NCI-H1417 (cell line): Measurements from ENCODE around the gene IFI27L2.

Source experiments
- DNase-seq, 3 experiments: peaks; one replicate each; lab custom pipeline; 2025; lab: John Stamatoyannopoulos, UW

Gene IFI27L2

DNA sequence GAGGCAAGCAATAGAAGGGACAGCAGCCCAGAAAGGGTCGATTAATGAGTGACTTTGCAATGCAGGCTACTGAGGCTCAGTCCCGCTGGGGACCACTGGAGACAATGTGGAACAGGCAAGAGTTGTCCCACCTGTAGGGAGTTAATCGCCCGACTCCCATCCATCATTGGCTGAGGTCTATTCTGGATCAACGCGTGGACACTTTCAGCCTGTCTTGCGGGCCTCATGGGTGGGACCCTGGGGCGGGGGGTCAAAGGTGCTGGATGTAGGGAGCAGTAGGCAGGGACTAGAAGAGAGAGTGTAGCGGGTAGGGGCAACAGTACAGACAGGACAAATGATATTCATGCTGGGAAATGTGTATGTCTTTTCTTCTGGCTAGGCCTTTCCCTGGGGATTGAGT is 6.1 kb downstream of the IFI27L2 start:
- no peak for DNase-seq

DNA sequence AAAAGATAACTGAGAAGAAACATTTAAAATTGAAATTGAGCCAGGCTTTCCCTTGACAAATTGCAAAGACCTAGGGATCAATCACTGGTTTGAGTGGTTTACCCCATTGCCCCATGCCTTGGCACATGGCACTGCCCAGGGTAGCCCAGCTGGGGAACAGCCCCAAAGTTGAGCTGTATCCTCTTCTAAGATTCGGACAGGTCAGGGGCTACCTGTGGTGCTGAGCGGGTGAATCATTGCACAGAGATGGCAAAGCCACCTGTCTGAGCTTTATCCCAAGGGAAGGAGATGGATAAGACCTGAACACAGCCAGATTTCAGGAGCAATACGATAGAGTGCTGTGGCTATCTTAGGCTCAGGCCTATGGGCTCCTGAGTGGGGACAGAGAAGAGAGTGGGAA is 7.0 kb downstream of the IFI27L2 start:
- no peak for DNase-seq

DNA sequence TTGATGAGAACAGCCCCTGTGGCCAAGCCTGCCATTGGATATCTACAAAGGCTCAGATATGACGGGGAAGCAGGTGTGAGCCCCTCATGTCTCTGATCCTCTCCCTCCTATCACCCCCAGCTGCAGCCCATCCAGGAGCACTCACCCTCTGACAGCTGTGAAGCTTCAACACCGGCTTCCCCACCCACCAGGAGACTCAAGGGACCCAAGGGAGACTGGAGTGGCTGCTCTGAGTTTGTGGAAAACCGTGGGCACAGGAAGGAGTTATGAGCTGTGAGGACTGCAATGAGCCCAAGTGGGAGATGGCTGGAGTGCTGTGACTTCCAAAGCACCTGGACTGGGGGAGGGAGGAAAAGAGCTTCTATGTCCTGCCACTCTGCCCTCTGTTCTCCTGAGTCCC is 7.9 kb downstream of the IFI27L2 start:
- DNase-seq = no peak

- no peak for DNase-seq
These were observed 8.6 kb downstream of the IFI27L2 start for GRCh38 chr14:94120667-94121340.

GRCh38 chr14:94119071-94119470 is 10.3 kb downstream of the IFI27L2 start:
- no peak for DNase-seq

GRCh38 chr14:94117856-94118255 is 11.5 kb downstream of the IFI27L2 start:
- DNase-seq = no peak

DNA sequence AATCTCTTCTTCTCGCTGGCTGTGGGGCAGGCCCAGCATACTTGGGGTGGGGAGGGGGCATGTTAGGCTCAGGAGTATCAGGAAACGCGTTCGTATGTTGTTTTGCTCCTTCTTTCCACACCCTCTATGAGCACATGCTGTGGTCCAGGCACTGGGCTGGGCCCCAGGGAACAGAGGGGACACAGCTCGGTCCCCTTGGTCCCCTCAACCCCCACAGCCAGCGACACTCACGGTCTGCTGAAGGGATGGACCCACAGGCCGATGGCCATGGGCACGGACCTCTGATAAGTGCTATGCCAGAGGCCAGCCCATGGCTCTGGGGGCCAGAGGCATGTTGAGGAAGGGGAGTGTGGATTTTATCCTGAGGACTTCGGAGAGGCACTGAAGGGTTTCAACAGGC is 12.7 kb downstream of the IFI27L2 start:
- no peak for DNase-seq

DNA sequence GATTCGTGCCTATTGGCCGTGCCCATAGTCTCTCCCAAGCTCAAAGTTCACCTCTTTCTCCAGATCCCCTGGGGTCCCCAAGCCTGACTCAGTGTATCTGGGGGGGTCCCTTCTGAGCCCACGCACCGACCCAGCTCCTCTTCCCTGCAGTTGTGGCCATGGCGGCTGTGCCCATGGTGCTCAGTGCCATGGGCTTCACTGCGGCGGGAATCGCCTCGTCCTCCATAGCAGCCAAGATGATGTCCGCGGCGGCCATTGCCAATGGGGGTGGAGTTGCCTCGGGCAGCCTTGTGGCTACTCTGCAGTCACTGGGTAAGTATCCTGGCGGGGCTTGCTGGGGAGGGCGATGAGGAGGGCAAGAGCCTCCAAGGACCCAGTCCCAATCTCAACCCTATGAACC is 13.8 kb downstream of the IFI27L2 start:
- DNase-seq = no peak

DNA sequence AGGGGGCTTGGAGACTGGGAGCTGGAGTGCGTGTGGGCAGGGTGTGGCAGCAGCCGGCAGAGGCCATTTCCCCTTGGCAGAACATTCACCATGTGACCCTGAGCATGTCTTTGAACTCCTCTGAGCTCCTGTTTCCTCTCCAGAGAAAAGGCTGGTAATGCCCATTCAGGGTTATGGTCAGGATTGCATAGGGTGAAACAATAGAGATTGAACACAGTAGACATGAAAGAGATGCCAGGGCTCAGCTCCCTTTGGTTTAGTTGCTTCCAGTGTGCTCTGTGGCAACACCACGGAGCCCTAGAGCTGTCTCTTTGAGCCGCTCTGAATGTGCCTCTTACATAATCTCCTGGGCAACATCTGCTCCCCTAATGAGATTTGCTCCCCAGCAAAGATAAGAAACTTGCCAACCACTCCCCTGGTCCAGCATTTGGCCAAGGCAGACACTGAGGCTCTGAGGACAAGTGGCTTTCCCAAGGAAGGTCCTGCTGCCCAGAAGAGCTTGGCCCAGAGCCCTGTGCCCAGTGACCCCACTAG is 14.3 kb downstream of the IFI27L2 start:
- no peak for DNase-seq

GRCh38 chr14:94114589-94115057 is 14.8 kb downstream of the IFI27L2 start:
- DNase-seq = no peak

DNA sequence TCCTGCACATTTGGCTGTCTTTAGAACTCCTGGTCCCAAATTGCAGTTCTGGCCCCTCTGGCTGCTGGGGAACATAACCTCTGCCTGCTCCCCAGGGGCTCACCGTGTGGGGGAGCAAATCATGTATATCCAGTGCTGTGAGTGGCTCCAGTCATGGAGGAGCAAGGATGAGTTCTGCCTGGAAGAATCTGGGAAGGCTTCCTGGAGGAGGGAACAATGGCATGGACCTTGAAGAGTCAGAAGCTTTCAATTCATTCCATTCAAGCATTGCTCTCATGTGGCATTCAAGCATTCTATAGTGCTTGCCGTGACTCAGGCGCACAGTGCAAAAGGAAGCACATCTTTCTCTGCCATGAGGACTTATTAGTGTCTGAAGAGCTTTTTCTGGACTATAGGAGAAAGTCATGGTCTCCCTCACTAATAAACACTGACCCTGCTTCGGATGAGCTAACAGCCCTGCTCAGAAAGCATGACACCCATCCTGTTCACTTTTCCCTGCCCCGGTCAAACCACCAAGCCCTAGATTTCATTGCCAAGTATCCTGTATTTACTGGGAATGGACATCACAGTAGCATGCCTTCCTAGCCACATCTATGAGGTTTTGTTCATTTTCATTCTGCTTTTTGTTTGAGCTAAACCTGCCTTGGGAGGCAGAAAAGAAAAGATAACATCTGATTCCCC is 15.4 kb downstream of the IFI27L2 start:
- DNase-seq = no peak

- no peak for DNase-seq
These were observed 15.9 kb downstream of the IFI27L2 start for GRCh38 chr14:94113490-94113889.

- DNase-seq = no peak
These were observed 16.3 kb downstream of the IFI27L2 start for GRCh38 chr14:94113073-94113472.

DNA sequence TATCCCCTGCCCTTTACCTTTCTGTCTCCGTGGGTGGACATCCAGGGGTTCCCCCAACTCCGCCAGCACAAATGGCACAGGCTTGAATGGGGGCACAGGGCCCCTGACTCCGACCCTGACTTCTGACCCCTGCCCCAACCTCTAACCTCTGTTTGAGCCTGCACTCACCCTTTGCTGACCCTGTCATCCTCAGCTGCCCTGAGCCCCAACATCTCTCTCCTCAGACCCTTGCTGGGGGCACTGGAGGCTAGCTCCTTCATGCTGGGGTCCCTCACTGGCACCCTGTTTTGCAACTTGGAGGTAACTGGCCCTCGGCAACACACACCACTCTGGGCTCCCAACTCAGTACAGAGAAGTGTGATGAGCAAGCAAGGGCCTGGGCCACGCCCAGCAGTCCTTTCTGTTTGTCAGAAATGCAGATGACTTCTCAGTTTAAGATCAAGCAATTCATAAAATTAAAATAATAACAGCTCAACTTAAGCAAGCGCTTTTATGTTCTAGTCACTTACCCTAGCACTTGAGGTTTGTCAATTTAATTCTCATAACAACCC is 16.8 kb downstream of the IFI27L2 start:
- no peak for DNase-seq

DNA sequence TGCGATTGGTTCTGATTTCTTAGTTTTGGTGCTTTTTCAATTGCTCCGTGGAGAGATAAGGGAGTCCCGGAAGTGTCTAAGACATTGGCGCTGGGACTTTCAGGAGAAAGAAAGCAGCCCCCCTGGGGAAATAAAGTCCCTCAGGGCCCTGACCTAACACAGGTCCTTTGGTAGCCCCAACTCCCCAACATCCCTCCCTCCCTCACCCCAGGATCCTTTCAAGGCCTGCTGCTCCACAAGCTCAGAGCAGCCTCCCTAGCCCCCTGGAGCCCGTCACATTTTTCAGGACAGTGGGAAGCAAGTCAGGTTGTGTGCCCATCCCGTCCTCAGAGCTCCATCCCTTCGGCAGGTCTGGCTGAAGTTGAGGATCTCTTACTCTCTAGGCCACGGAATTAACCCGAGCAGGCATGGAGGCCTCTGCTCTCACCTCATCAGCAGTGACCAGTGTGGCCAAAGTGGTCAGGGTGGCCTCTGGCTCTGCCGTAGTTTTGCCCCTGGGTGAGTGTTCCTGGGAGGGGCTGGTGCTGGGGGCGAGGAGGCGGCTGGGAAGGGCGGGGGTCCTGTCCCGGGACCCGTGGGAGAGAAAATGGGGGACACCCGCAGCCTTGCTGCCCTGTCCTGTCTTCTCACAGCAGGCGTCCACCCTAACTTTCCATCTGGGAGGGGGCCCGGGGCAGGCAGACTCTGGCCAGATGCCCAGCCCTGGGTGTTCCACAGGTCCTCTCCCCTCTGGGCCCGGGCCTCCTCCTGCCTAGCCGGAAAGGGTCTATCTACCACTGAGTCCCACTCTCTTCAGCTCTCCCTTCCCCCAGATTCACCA is 17.9 kb downstream of the IFI27L2 start:
- no peak for DNase-seq

- no peak for DNase-seq
These were observed 18.7 kb downstream of the IFI27L2 start, which contains the start of gene IFI27 for GRCh38 chr14:94110552-94111181. IFI27 (plus strand) TSS chr14:94110736.

DNA sequence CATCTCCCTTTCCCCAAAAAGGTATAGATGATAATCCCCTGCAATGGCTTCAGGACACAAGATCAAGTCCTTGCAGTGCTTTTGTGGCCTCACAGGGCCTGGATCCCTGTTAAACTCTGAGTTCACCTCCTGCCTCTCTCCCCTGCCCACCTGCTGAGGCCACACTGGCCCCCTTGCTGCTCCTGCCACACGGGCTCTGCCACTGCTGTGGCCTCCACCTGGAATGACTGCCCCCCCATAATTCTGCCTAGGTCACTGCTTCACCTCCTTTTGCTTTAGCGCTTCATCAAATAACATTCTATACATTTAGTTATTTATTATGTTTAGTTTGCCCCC is 19.5 kb downstream of the IFI27L2 start:
- no peak for DNase-seq

GRCh38 chr14:94104731-94105130 is 24.7 kb downstream of the IFI27L2 start:
- no peak for DNase-seq

DNA sequence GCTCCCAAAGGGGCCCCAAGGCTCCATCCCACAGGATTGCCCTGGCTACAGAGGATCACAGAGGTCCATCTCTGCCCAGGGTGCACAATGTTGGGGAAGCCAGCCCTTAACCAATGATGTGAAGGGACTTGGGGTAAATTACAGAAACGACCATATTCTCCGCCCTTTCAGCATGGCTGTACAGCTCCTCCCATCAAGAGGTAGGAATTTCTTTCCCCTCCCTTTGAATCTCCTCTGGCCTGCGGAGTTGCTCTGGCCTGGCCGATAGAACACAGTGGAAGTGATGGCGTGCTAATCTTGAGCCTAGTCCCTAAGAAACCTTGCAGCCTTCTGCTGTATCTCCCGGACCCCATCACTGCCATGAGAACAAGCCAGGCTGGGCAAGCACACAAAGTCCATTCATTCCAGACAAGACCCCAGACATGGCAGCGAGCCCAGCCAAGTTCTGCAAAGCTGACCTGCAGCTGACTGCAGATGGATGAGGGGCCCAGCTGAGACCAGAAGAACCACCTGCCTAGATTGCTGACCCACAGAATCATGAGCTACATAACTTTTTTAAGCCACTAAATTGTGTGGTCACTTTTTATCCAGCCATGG is 25.8 kb downstream of the IFI27L2 start:
- DNase-seq = no peak

- no peak for DNase-seq
These were observed 26.5 kb downstream of the IFI27L2 start for GRCh38 chr14:94102768-94103482.

DNA sequence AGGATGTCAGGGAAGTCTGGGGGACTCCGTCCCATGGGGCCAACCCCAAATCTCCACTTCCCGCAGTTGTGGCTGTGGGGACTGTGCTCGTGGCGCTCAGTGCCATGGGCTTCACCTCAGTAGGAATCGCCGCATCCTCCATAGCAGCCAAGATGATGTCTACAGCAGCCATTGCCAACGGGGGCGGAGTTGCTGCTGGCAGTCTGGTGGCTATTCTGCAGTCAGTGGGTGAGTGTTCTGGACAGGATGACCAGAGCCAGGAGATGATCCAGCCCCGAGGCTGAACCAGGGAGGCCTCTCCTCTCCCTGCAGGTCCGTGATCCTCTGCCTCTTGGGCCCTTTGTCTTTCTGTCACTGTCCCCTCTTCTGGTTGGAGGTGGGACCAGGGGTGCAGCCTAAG is 27.7 kb downstream of the IFI27L2 start:
- DNase-seq = no peak
